ENCODE measurements around the gene TREML2. TPM values are rescaled to one million over a fixed set of nuclear protein-coding genes. Genes with fewer than 3 reads are reported as not detected.

The TREML2 gene
- total and polyA plus RNA-seq, 2 experiments from 2014 or later, result not detected

GRCh38 chr6:41156001-41156400 is 44.9 kb downstream of the TREML2 start:
- Histone ChIP-seq H3K36me3 (ENCODE audit: low read depth) (no peaks in the 10 kb centered on the region), H3K27ac (no peak overlapping the region), H4K20me1 (ENCODE audit: insufficient read depth) (no peaks in the 10 kb centered on the region), H3K9ac (no peak overlapping the region), H3K9me3 (ENCODE audit: low read depth) (no peaks in the 10 kb centered on the region), H3K4me3 (no peak overlapping the region), H2AFZ (no peak overlapping the region), H3K4me2 (ENCODE audit: unreplicated experiment) (no peak overlapping the region), H3K4me1 (ENCODE audit: insufficient read depth) (no peaks in the 10 kb centered on the region), H3F3A (ENCODE audit: insufficient read depth) (no peaks in the 10 kb centered on the region), H3K79me2 (ENCODE audit: insufficient read depth) (no peaks in the 10 kb centered on the region), H3K9me2 (ENCODE audit: insufficient read depth) (no peaks in the 10 kb centered on the region), H3K27me3 (replicated peaks; ENCODE audit: insufficient read depth) (no peaks in the 10 kb centered on the region)
- DNase-seq, result no peak
- WGBS, 2 experiments (ENCODE audit: low coverage in 1 of 2, low lambda C conversion rate in 2 of 2, missing lambda C conversion rate in 2 of 2), result 67 to 68% methylated on average over 4 of the region's 4 CpGs
- in situ Hi-C loops (cut with MboI), result no loop called here
- no peak for TF ChIP-seq EZH2phosphoT487 (IDR thresholded peaks at IDR 0.05; ENCODE audit: insufficient read depth, low read depth)
- no peak for TF ChIP-seq EZH2 (IDR thresholded peaks at IDR 0.05; ENCODE audit: insufficient read depth, poor library complexity, severe bottlenecking)

- no peaks in the 10 kb centered on the region for H3K4me1 ChIP-seq (ENCODE audit: insufficient read depth)
- no peak overlapping the region for H3K4me3 ChIP-seq
- H3K79me2 ChIP-seq (ENCODE audit: insufficient read depth), result no peaks in the 10 kb centered on the region
- H4K20me1 ChIP-seq (ENCODE audit: insufficient read depth), result no peaks in the 10 kb centered on the region
- no peaks in the 10 kb centered on the region for H3K36me3 ChIP-seq (ENCODE audit: low read depth)
- no peak overlapping the region for H3K4me2 ChIP-seq (ENCODE audit: unreplicated experiment)
- H3F3A ChIP-seq (ENCODE audit: insufficient read depth), result no peaks in the 10 kb centered on the region
- H3K27ac ChIP-seq, result no peak overlapping the region
- no peak overlapping the region for H3K9ac ChIP-seq
- H3K9me2 ChIP-seq (ENCODE audit: insufficient read depth), result no peaks in the 10 kb centered on the region
- DNase-seq, result no peak
- no peak overlapping the region for H2AFZ ChIP-seq
- no peaks in the 10 kb centered on the region for H3K27me3 ChIP-seq (replicated peaks; ENCODE audit: insufficient read depth)
- H3K9me3 ChIP-seq (ENCODE audit: low read depth), result no peaks in the 10 kb centered on the region
- in situ Hi-C loops (cut with MboI), result no loop called here
- TF ChIP-seq EZH2phosphoT487 (IDR thresholded peaks at IDR 0.05; ENCODE audit: insufficient read depth, low read depth) (no peak), EZH2 (IDR thresholded peaks at IDR 0.05; ENCODE audit: insufficient read depth, poor library complexity, severe bottlenecking) (no peak)
- WGBS, 2 experiments (ENCODE audit: low coverage in 1 of 2, low lambda C conversion rate in 2 of 2, missing lambda C conversion rate in 2 of 2), result 57 to 64% methylated on average over 7 of the region's 7 CpGs
Measured at GRCh38 chr6:41155132-41155805, 45.7 kb downstream of the TREML2 start.

- WGBS, 2 experiments (ENCODE audit: low coverage in 1 of 2, low lambda C conversion rate in 2 of 2, missing lambda C conversion rate in 2 of 2), result 47 to 50% methylated on average over 5 of the region's 5 CpGs
- Histone ChIP-seq H3K79me2 (ENCODE audit: insufficient read depth) (no peaks in the 10 kb centered on the region), H3K36me3 (ENCODE audit: low read depth) (no peaks in the 10 kb centered on the region), H3K4me3 (no peak within 1 kb of the TSS), H2AFZ (no peak within 1 kb of the TSS), H4K20me1 (ENCODE audit: insufficient read depth) (no peaks in the 10 kb centered on the region), H3K4me2 (ENCODE audit: unreplicated experiment) (no peak within 1 kb of the TSS), H3K4me1 (ENCODE audit: insufficient read depth) (no peaks in the 10 kb centered on the region), H3K9me2 (ENCODE audit: insufficient read depth) (no peaks in the 10 kb centered on the region), H3K27me3 (replicated peaks; ENCODE audit: insufficient read depth) (no peaks in the 10 kb centered on the region), H3K27ac (no peak within 1 kb of the TSS), H3F3A (ENCODE audit: insufficient read depth) (no peaks in the 10 kb centered on the region), H3K9ac (no peak within 1 kb of the TSS), H3K9me3 (ENCODE audit: low read depth) (no peaks in the 10 kb centered on the region)
- TF ChIP-seq EZH2 (IDR thresholded peaks at IDR 0.05; ENCODE audit: insufficient read depth, poor library complexity, severe bottlenecking) (no peak), EZH2phosphoT487 (IDR thresholded peaks at IDR 0.05; ENCODE audit: insufficient read depth, low read depth) (no peak)
- in situ Hi-C loops (cut with MboI), result no loop called here
- no peak for DNase-seq
Measured at GRCh38 chr6:41153992-41154625, 46.8 kb downstream of the TREML2 start, which contains the start of gene TREML1. Gene TREML1, minus strand, starts transcription at chr6:41154347. Its CDS starts 59 bp downstream, at chr6:41154288.

GRCh38 chr6:41153451-41153850 is 47.5 kb downstream of the TREML2 start:
- 73 to 74% methylated on average over 4 of the region's 4 CpGs for WGBS, 2 experiments (ENCODE audit: low coverage in 1 of 2, low lambda C conversion rate in 2 of 2, missing lambda C conversion rate in 2 of 2)
- no peaks in the 10 kb centered on the region for H3K36me3 ChIP-seq (ENCODE audit: low read depth)
- H2AFZ ChIP-seq, result no peak overlapping the region
- no peaks in the 10 kb centered on the region for H3K27me3 ChIP-seq (replicated peaks; ENCODE audit: insufficient read depth)
- H3K9ac ChIP-seq, result no peak overlapping the region
- H3K27ac ChIP-seq, result no peak overlapping the region
- no peaks in the 10 kb centered on the region for H3K9me3 ChIP-seq (ENCODE audit: low read depth)
- TF ChIP-seq EZH2phosphoT487 (IDR thresholded peaks at IDR 0.05; ENCODE audit: insufficient read depth, low read depth), result no peak
- TF ChIP-seq EZH2 (IDR thresholded peaks at IDR 0.05; ENCODE audit: insufficient read depth, poor library complexity, severe bottlenecking), result no peak
- in situ Hi-C loops (cut with MboI), result no loop called here
- no peaks in the 10 kb centered on the region for H3F3A ChIP-seq (ENCODE audit: insufficient read depth)
- no peaks in the 10 kb centered on the region for H3K4me1 ChIP-seq (ENCODE audit: insufficient read depth)
- no peak overlapping the region for H3K4me2 ChIP-seq (ENCODE audit: unreplicated experiment)
- no peaks in the 10 kb centered on the region for H3K79me2 ChIP-seq (ENCODE audit: insufficient read depth)
- H3K4me3 ChIP-seq, result no peak overlapping the region
- H4K20me1 ChIP-seq (ENCODE audit: insufficient read depth), result no peaks in the 10 kb centered on the region
- H3K9me2 ChIP-seq (ENCODE audit: insufficient read depth), result no peaks in the 10 kb centered on the region
- DNase-seq, result no peak

All from GM23248 (cell line).